NCI-H1694 treated with DMSO at 0.1 percent for 48 hours (cell line): ENCODE results near the gene CHCHD10.

Experiments used
- DNase-seq: peaks from one replicate; lab custom pipeline; 2025; lab: John Stamatoyannopoulos, UW

Gene CHCHD10

GRCh38 chr22:23772649-23773473, 5.1 kb upstream of the CHCHD10 start, which contains the start of gene MMP11:
Gene MMP11, plus strand, starts transcription at chr22:23772849. Its CDS starts 22 bp downstream, at chr22:23772871.
- no peak for DNase-seq

GRCh38 chr22:23772315-23772648, 4.5 kb upstream of the CHCHD10 start:
- DNase-seq = no peak

GRCh38 chr22:23769321-23769965, 1.7 kb upstream of the CHCHD10 start:
- no peak for DNase-seq

GRCh38 chr22:23767303-23767672, 484 bp downstream of the CHCHD10 start:
- no peak for DNase-seq

GRCh38 chr22:23764899-23765881, 2.6 kb downstream of the CHCHD10 start:
- no peak for DNase-seq

GRCh38 chr22:23763954-23764353, 3.8 kb downstream of the CHCHD10 start:
- DNase-seq = no peak

- DNase-seq = no peak
These were observed 4.2 kb downstream of the CHCHD10 start for GRCh38 chr22:23763579-23763945.

GRCh38 chr22:23762842-23763578, 4.8 kb downstream of the CHCHD10 start, which contains the start of gene C22orf15:
Gene C22orf15, plus strand, starts transcription at chr22:23762990. Its CDS starts 317 bp downstream, at chr22:23763307.
- no peak for DNase-seq

- DNase-seq = no peak
These were observed 7.7 kb downstream of the CHCHD10 start for GRCh38 chr22:23760056-23760455.

GRCh38 chr22:23759566-23759965, 8.2 kb downstream of the CHCHD10 start:
- DNase-seq = no peak

GRCh38 chr22:23756891-23757290, 10.9 kb downstream of the CHCHD10 start:
- DNase-seq = no peak

GRCh38 chr22:23755711-23756110, 12.1 kb downstream of the CHCHD10 start:
- DNase-seq = no peak

GRCh38 chr22:23754980-23755636, 12.7 kb downstream of the CHCHD10 start:
- DNase-seq = no peak

GRCh38 chr22:23754220-23754919, 13.4 kb downstream of the CHCHD10 start, which contains the start of gene VPREB3:
Gene VPREB3, minus strand, starts transcription at chr22:23754425. Its CDS starts 62 bp downstream, at chr22:23754363.
- DNase-seq = no peak

- DNase-seq = no peak
These were observed 14.4 kb downstream of the CHCHD10 start for GRCh38 chr22:23753385-23753784.

- DNase-seq = no peak
These were observed 15.0 kb downstream of the CHCHD10 start for GRCh38 chr22:23752750-23753149.

GRCh38 chr22:23752090-23752691, 15.6 kb downstream of the CHCHD10 start:
- no peak for DNase-seq

- no peak for DNase-seq
These were observed 16.3 kb downstream of the CHCHD10 start for GRCh38 chr22:23751441-23751996.

GRCh38 chr22:23750714-23751440, 16.9 kb downstream of the CHCHD10 start, which contains the start of gene ZNF70:
Gene ZNF70, minus strand, starts transcription at chr22:23751112. Its CDS starts 5,972 bp downstream, at chr22:23745140.
- DNase-seq = peak; percentile 58
